T-helper 1 cell treated with Interleukin-12 subunit alpha and Interleukin-12 subunit beta and Interleukin-4 antibody, amounts not matched to agents 30 μg/mL and 1 μg/mL, for 36 hours (primary cell): ENCODE data around the gene CTRL.
"Not testable (repeated sequence)": the region's sequence is repeated elsewhere in the genome, so short reads cannot be mapped to it uniquely, and the experiment has no call there.

Experiments used
- H3K27ac Mint-ChIP-seq: one replicate; pipeline ENCODE4 v1.8.0; 2021; ENCODE audit warnings: mild to moderate bottlenecking, mixed read lengths
- H3K27me3 Mint-ChIP-seq: one replicate; pipeline ENCODE4 v1.8.0; 2021; ENCODE audit warnings: low read depth, mixed read lengths
- H3K36me3 Mint-ChIP-seq: one replicate; pipeline ENCODE4 v1.8.0; 2021; ENCODE audit warnings: low read depth, mixed read lengths
- H3K4me1 Mint-ChIP-seq: one replicate; pipeline ENCODE4 v1.8.0; 2021; ENCODE audit warnings: low read depth, mixed read lengths
- H3K4me3 Mint-ChIP-seq: one replicate; pipeline ENCODE4 v1.8.0; 2021; ENCODE audit warnings: mild to moderate bottlenecking, moderate library complexity, mixed read lengths
- H3K9me3 Mint-ChIP-seq: one replicate; pipeline ENCODE4 v1.8.0; 2021; ENCODE audit warnings: mixed read lengths

The CTRL gene

DNA sequence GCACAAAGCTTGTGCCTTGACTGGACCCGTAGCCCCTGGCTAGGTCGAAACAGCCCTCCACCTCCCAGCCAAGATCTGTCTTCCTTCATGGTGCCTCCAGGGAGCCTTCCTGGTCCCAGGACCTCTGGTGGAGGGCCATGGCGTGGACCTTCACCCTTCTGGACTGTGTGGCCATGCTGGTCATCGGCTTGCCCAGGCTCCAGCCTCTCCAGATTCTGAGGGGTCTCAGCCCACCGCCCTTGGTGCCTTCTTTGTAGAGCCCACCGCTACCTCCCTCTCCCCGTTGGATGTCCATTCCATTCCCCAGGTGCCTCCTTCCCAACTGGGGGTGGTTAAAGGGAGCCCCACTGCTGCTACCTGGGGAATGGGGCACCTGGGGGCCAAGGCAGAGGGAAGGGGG, 3.5 kb downstream of the CTRL start:
- Mint-ChIP-seq H3K27me3 (no peaks in the 10 kb centered on the region), H3K27ac (no peak overlapping the region), H3K9me3 (no peaks in the 10 kb centered on the region), H3K4me3 (no peak overlapping the region), H3K4me1 (no peaks in the 10 kb centered on the region), H3K36me3 (peaks cover 16% of the 10 kb centered on the region)

DNA sequence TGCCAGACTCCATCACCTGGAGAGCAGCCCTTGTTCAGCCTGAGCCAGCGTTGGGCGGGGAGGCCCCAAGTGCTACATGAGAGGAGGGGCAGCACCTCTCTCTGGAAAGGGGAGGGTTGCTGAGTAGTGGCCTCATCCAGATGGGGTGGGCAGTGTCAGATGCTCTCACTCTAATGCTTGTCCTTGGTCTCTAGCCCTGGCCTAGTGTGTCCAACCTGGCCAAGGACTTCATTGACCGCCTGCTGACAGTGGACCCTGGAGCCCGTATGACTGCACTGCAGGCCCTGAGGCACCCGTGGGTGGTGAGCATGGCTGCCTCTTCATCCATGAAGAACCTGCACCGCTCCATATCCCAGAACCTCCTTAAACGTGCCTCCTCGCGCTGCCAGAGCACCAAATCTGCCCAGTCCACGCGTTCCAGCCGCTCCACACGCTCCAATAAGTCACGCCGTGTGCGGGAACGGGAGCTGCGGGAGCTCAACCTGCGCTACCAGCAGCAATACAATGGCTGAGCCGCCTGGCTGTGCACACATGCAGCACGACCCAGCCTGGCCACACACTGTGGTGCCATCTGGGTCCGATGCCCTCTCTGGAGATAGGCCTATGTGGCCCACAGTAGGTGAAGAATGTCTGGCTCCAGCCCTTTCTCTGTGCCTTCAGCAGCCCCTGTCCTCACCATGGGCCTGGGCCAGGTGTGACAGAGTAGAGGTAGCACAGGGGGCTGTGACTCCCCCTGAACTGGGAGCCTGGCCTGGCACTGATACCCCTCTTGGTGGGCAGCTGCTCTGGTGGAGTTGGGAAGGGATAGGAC, 4.3 kb downstream of the CTRL start:
- no peaks in the 10 kb centered on the region for H3K9me3 Mint-ChIP-seq
- H3K36me3 Mint-ChIP-seq: peaks cover 14% of the 10 kb centered on the region
- H3K27ac Mint-ChIP-seq: no peak overlapping the region
- no peak overlapping the region for H3K4me3 Mint-ChIP-seq
- peaks cover under 1% of the 10 kb centered on the region for H3K4me1 Mint-ChIP-seq
- no peaks in the 10 kb centered on the region for H3K27me3 Mint-ChIP-seq

DNA sequence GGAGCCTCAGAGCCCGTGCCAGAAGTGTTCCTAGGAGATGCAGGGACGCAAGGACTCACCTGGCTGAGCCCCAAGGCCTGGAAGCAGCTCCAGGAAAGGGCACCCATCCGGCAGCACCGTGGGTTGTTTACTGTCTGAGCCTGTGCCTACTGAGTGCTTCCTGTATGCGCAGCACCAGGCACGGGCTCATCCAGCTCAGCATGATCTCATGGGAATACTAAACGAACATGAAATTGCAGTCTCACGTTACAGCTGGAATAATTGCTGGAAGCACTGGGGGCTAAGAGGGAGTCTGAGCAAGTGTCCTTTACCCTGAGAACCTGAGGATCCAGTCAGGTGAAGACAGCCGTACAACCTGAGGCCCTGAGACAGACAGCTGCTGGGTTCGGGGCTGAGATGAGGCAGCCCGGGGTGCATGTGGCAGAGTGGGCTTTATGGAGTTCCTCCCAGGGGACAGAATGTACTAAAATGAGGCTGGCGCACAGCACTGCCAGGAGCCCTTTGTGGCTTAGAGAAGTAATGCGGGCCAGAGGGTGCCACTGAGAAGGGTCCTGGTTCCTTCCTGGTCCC, 5.4 kb downstream of the CTRL start:
- Mint-ChIP-seq H3K36me3 (peaks cover 8% of the 10 kb centered on the region), H3K27me3 (no peaks in the 10 kb centered on the region), H3K27ac (no peak overlapping the region), H3K4me1 (peaks cover 7% of the 10 kb centered on the region), H3K4me3 (no peak overlapping the region), H3K9me3 (no peaks in the 10 kb centered on the region)

DNA sequence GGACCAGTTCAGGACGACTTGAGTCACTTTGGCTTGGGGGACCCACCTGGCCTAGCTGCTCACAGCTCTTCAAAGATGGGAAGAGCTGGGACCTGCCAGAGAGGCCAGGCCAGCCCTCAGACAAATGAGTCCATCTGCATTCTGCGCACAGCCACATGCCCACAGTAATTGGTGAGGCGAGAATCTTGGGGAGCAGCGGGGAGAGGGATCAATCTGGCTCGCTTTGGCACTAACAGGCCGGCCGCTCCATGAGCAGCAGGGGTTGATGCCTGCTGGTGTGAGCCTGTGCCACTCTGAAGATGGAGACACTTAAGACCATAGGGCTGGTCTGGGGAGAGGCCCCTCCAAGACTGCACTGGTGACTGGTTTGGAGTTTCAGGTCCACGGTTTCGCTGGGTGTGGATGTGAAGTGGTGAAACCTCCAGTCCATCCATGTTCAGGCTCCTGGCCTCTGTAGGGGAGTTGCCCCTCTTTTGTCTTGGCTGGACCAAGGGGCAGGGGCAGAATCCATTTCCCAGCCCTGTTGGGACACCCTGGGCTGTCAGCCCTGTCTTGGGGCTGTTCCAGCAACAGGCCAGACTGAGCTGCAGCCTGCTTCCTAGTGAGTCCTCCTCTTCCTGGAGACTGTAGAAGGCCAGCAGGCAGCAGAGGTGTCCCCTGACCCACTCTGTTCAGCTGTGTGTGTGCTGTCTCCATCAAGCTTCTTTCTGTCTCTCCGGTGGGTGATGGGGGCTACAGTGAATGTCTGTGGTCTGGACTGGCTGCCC, 7.3 kb downstream of the CTRL start:
- no peak overlapping the region for H3K27ac Mint-ChIP-seq

DNA sequence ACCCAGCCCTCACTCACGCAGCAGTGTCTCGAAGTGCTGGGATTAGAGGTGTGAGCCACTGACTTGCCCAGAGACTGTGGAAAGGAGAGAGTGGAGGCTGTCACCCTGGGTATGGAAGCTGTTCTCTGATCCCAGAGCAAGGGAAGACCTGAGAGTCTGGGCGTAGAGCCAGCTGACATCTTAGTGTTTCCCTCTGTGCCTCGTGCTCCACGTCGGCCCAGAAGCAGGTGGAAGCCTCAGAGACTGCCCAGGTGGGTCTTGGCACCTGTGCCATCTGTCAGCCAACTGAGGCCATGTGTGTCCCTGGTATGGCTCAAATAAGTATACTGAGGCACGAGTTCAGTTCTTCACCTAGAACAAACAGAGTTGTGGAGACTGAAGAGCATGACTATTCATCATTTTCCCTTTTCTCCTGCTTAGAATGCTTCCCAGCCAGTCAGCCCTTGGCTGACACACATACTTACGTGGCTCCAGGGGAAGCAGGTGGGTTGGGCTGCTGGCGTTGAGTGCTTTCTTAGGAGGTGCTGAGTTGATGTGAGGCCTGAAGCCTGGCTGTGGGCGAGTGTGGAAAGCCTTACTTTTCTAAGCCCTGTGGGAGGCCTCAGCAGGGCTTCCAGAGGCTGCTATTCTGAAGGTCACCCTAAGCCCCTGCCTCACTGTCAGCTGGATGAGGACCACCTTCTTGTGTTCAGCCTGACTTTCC, 8.1 kb downstream of the CTRL start:
- no peak overlapping the region for H3K27ac Mint-ChIP-seq
- no peak overlapping the region for H3K4me3 Mint-ChIP-seq
- H3K9me3 Mint-ChIP-seq: no peaks in the 10 kb centered on the region
- H3K36me3 Mint-ChIP-seq: peaks cover 2% of the 10 kb centered on the region
- peaks cover 7% of the 10 kb centered on the region for H3K4me1 Mint-ChIP-seq
- no peaks in the 10 kb centered on the region for H3K27me3 Mint-ChIP-seq

More for the DNA sequence above, 7.3 kb downstream of the CTRL start:
- H3K27me3 Mint-ChIP-seq: no peaks in the 10 kb centered on the region
- no peak overlapping the region for H3K4me3 Mint-ChIP-seq
- H3K36me3 Mint-ChIP-seq: peaks cover 2% of the 10 kb centered on the region
- H3K9me3 Mint-ChIP-seq: no peaks in the 10 kb centered on the region
- H3K4me1 Mint-ChIP-seq: peaks cover 7% of the 10 kb centered on the region

DNA sequence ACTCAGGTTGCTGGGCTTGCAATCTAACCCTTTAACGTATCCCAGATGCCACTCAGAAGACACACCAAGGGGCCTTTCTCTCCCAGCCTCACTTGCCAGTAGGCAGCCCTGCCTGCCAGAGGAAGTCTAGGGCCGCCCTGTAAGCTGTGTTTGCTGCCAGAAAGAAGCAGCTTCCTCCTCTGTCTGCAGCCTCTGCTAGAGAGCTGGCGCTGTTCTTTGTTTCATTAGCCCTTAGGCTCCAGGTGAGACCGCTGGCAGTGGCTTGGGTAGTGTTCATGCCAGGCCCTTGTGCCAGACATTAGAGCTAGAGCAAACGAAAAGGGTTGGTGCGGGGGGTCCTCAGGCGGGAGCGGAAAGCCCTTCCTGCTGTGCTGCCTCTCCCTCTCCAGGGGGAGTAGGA, 8.9 kb downstream of the CTRL start:
- Mint-ChIP-seq H3K27ac (peak overlapping the region; percentile 11), H3K4me3 (no peak overlapping the region), H3K27me3 (no peaks in the 10 kb centered on the region), H3K36me3 (no peaks in the 10 kb centered on the region), H3K4me1 (peaks cover 13% of the 10 kb centered on the region), H3K9me3 (no peaks in the 10 kb centered on the region)

DNA sequence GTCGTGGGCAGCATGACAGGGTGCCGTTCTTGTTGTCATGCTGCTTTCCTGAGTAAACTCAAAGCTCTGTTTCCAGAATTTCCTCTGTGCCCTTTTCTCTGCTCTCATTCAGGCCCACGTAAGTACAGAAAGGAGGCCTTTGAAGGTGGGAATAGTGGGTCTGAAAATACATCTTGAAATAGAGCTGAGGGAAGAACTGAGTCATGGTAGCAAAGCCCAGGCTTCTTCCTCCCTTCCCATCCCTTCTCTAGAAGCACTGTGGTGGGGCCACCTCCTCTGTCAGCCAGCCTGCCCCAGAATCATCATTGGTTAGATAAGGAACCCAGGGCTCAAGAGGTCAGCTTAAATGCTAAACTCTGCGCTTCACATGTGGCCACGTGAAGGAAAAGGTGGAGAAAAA, 9.4 kb downstream of the CTRL start:
- H3K4me1 Mint-ChIP-seq: peaks cover 18% of the 10 kb centered on the region
- no peak overlapping the region for H3K4me3 Mint-ChIP-seq
- no peaks in the 10 kb centered on the region for H3K9me3 Mint-ChIP-seq
- H3K27me3 Mint-ChIP-seq: no peaks in the 10 kb centered on the region
- no peak overlapping the region for H3K27ac Mint-ChIP-seq
- H3K36me3 Mint-ChIP-seq: no peaks in the 10 kb centered on the region

DNA sequence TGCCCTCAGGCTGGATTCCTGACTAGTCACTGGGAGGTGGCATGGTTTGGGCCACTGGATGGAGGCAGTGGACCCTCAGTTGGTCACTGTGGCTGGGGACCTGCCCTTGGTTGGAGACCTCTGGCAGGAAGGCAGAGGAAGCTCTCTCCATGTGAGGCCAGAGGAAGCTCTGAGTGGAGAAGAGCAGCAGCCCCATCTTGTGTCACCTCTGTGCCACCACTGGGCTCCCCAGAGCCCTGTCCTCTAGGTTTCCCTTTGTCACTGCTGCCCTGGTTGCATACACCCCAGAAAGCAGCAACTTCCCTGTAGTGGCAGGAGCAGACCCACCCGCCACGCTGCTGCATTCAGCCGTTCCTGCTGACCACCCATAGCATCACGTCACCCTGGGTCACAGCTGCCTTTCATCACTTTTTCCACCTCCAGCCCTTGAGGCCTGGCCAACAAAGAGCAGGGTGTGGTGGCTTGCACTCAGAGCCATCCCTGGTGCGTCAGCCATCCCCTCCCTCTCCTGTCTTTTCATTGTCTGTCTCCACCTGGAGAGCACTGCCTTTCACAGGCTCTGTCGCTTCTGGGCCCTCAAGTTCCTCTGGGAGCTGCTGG, 11.9 kb downstream of the CTRL start:
- Mint-ChIP-seq H3K27me3 (no peaks in the 10 kb centered on the region), H3K36me3 (peaks cover 2% of the 10 kb centered on the region), H3K9me3 (no peaks in the 10 kb centered on the region), H3K4me3 (no peak overlapping the region), H3K27ac (no peak overlapping the region), H3K4me1 (peaks cover 28% of the 10 kb centered on the region)

DNA sequence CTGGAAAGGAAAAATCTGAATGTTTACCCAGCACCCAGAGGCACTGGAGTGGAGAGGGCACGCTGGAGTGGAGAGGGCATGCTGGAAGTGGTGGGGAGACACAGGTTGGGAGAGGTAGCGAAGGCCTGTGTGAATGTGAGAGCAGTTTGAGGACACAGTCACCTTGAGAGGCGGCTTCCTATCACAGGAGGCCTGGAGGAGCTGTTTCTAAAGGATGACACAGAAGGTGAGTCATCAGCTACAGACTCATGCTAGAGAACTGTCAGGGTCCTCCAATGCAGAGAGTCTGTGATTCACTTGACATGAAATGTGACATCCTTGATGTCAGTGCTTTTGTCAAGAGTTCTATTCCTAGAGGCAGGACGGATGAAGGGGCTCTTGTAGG, 13.8 kb downstream of the CTRL start:
- H3K9me3 Mint-ChIP-seq: no peaks in the 10 kb centered on the region
- H3K36me3 Mint-ChIP-seq: peaks cover 5% of the 10 kb centered on the region
- H3K27me3 Mint-ChIP-seq: no peaks in the 10 kb centered on the region
- no peak overlapping the region for H3K4me3 Mint-ChIP-seq
- H3K27ac Mint-ChIP-seq: peak overlapping the region; percentile 68
- H3K4me1 Mint-ChIP-seq: peaks cover 28% of the 10 kb centered on the region

DNA sequence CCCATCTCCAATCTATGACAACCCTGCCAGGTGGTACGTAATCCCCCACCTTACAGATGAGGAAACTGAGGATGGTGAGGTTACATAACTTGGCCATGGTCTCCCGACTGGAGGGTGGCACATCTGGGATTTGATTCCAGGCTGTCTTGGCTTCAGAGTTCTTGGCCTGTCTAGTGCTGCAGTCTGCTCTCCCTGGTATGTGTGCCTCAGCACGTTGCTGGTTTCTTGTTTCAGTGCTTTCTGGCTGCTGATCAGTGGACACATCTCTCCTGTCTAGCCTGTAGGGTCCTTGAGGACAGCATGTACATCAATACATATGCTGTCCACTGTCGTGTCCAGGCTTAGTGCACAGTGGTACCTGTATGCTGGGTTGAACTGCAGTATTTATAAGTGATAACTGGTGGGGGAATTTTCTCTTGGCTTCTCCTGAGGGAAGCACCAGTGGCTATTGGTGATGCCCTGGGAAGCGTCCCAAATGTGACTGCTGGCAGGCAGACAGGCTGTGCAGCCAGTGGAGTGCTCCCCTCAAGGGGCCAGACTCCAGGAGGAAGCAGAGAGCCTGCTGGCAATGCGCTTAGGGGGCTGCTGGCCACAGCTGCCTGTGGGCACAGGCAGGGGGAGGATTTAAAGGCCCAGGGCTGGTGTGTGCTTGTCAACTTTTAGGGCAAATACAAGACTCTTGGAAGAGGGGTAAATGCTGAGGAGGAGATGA, 14.4 kb downstream of the CTRL start:
- peaks cover 27% of the 10 kb centered on the region for H3K4me1 Mint-ChIP-seq
- H3K36me3 Mint-ChIP-seq: peaks cover 5% of the 10 kb centered on the region
- H3K27ac Mint-ChIP-seq: peak overlapping the region; percentile 68
- no peaks in the 10 kb centered on the region for H3K9me3 Mint-ChIP-seq
- no peaks in the 10 kb centered on the region for H3K27me3 Mint-ChIP-seq
- no peak overlapping the region for H3K4me3 Mint-ChIP-seq

DNA sequence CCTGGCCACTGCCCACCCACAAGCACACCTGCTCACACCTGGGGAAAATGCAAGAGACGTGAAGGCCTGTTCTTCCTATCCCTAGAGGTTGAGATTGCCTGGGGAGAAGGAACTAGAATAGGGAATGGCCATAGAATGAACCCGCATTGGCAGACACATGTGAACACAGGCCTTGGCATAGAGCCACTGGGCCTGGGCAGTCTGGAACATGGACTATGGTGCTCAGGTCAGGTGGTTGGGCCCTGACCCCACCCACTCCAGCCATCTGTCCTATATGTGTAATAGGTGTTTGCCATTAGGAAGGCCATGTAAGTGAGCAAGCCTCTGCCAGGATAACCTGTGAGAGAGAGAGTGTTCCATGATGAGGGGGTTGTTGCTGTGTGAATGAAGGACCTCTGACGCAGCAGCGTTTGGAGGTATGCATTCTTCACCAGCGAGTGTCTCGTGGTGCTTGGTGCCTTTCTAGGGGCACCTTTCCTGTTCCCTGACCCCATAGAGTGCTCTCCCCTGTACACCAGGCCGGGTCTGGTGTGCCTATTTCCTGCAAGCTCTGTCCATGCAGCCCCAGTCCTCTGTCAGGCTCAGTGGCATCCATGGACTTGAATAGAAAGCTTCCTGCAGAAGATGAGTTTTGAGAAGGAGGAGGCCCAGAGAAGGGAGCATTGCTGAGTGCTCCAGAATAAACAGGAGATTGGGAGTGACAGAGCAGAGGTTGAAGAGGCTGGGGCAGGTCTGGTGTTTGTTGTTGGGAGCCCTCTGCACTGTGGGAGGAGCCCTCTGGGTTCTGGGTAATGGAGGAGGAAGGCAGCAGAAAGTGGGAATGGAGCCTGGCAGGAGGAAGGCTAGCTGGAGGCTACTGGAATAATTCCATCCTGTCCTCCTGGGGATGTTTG, 15.6 kb downstream of the CTRL start:
- H3K4me1 Mint-ChIP-seq: peaks cover 21% of the 10 kb centered on the region
- no peaks in the 10 kb centered on the region for H3K27me3 Mint-ChIP-seq
- H3K36me3 Mint-ChIP-seq: peaks cover 7% of the 10 kb centered on the region
- no peak overlapping the region for H3K4me3 Mint-ChIP-seq
- peak overlapping the region; percentile 16 for H3K27ac Mint-ChIP-seq
- no peaks in the 10 kb centered on the region for H3K9me3 Mint-ChIP-seq

DNA sequence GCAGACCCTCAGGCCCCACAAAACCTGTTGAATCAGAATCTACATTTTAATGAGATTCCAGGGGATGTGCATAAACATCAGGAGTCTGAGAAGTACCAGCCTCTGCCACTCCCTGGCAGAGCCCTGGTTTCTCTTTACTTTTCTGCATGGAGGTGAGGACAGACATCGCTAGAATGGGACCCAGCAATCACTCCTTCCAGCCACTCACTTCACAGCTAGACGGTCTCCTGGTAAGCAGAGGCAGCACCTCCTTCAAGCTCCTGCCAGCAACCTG, 16.2 kb downstream of the CTRL start:
- H3K27ac Mint-ChIP-seq, H3K9me3 Mint-ChIP-seq, H3K4me3 Mint-ChIP-seq, H3K36me3 Mint-ChIP-seq, H3K27me3 Mint-ChIP-seq: not testable (repeated sequence)
- H3K4me1 Mint-ChIP-seq: peaks cover 27% of the 10 kb centered on the region

DNA sequence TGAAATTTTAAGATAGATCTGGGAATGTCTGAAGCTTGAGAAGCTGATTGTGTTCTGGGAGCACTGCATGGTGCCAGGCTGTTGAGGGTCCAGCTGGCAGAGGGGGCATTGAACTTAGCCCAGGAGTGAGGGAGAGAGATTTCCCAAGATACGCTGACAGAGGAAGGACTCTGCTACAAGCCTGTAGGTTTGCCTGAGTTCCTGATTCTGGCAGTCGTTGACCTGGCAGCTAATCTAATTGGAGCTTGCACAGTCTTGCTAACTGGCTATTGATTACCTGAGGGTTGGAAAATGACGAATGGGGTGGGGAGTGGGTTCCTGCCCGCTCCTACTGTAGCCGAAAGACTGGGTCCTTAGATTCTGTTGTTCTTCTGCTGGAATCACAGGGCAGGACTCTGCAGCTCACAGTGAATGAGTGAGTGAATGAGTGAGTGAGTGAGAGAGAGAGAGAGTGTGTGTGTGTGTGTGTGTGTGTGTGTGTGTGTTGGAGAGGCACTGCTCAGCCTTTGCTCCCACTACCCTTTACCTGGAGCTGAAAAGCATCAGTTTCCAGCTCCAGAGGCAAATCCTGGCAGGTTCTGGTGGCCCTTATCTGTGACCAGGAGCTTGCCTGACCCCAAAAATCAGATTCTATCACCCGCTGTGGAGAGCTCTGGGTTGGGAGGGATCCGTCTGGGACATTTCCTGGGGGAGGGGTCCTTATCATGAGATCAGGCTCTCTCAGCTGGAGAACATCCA, 16.7 kb downstream of the CTRL start:
- Mint-ChIP-seq H3K27me3 (no peaks in the 10 kb centered on the region), H3K9me3 (no peaks in the 10 kb centered on the region), H3K36me3 (peaks cover 11% of the 10 kb centered on the region), H3K4me1 (peaks cover 31% of the 10 kb centered on the region), H3K4me3 (no peak overlapping the region), H3K27ac (no peak overlapping the region)
